PC-9 (cell line): ENCODE data around the gene TRAF3IP1.

Experiments used
- CTCF ChIP-seq: fragments of 200-600 bp; sonication (generic); conservative IDR thresholded peaks from 2 replicates; pipeline ENCODE4 v1.6.1; 2017; ENCODE audit warnings: mixed run types, antibody characterized with exemption, mild to moderate bottlenecking, moderate library complexity
- EZH2 ChIP-seq: fragments of 200-600 bp; sonication (generic); IDR thresholded peaks from 2 replicates; pipeline ENCODE4 v1.8.0; 2017; ENCODE audit warnings: antibody characterized with exemption, low read depth

GRCh38 chr2:238358769-238359168 is 38.5 kb downstream of the TRAF3IP1 start:
- TF ChIP-seq CTCF (no peak), EZH2 (no peak)
